Liver (tissue), 9 donors: ENCODE results near the gene MTMR10. TPM values are rescaled to one million over a fixed set of nuclear protein-coding genes. Genes with fewer than 3 reads are reported as not detected.

Experiments used
- DNase-seq: peaks from one replicate; pipeline ENCODE4 v3.0.0-alpha.2; 2017; ENCODE audit warnings: low spot score
- H3K27ac ChIP-seq, 2 donors: one replicate each; pipeline ENCODE4 v1.7.0; 2013; ENCODE audit warnings: inconsistent platforms in 2 of 2, low read length in 2 of 2, control low read depth in 1 of 2, low read depth in 1 of 2, mild to moderate bottlenecking in 1 of 2
- H3K27me3 ChIP-seq, 4 donors: one replicate each; pipeline versions ENCODE4 v1.6.1 to v1.7.0; 2013; ENCODE audit warnings: low read length in 3 of 4, inconsistent platforms in 1 of 4, mild to moderate bottlenecking in 1 of 4, moderate library complexity in 1 of 4; ENCODE audit not compliant: control insufficient read depth in 4 of 4, insufficient read depth in 4 of 4
- H3K36me3 ChIP-seq, 4 donors: one replicate each; pipeline versions ENCODE4 v1.6.1 to v1.7.0; 2013; ENCODE audit warnings: low read length in 3 of 4, mild to moderate bottlenecking in 3 of 4, low read depth in 1 of 4, moderate library complexity in 1 of 4; ENCODE audit not compliant: control insufficient read depth in 4 of 4, insufficient read depth in 3 of 4
- H3K4me1 ChIP-seq, 4 donors: one replicate each; pipeline versions ENCODE4 v1.6.1 to v1.7.0; 2013; ENCODE audit warnings: low read length in 3 of 4, mild to moderate bottlenecking in 3 of 4, moderate library complexity in 1 of 4; ENCODE audit not compliant: control insufficient read depth in 4 of 4, insufficient read depth in 4 of 4
- H3K4me3 ChIP-seq, 3 donors: one replicate each; pipeline versions ENCODE4 v1.6.1 to v1.7.0; 2013; ENCODE audit warnings: low read length in 3 of 3, control low read depth in 1 of 3, low read depth in 1 of 3, mild to moderate bottlenecking in 1 of 3
- H3K9ac ChIP-seq, 2 donors: one replicate each; pipeline ENCODE4 v1.7.0; 2013; ENCODE audit warnings: low read length in 2 of 2, mild to moderate bottlenecking in 2 of 2, moderate library complexity in 2 of 2, control low read depth in 1 of 2, low read depth in 1 of 2
- H3K9me3 ChIP-seq, 4 donors: one replicate each; pipeline versions ENCODE4 v1.6.1 to v1.7.0; 2013; ENCODE audit warnings: low read length in 3 of 4; ENCODE audit not compliant: control insufficient read depth in 4 of 4
- ATF3 ChIP-seq: IDR thresholded peaks from 2 replicates; pipeline ENCODE4 v1.6.1; 2016; ENCODE audit warnings: antibody characterized with exemption
- CTCF ChIP-seq: fragments of 150-350 bp; IDR thresholded peaks from 2 replicates; pipeline ENCODE4 v1.5.1; 2017; ENCODE audit warnings: improper control_type of control experiment, low read depth, low read length; ENCODE audit not compliant: missing input control
- EGR1 ChIP-seq, 2 donors: IDR thresholded peaks; 2 replicates each; pipeline ENCODE4 v1.6.1; 2016 to 2018; ENCODE audit warnings: antibody characterized with exemption in 2 of 2, low read depth in 2 of 2
- FOXA1 ChIP-seq: IDR thresholded peaks from 2 replicates; pipeline ENCODE4 v1.6.1; 2016; ENCODE audit warnings: antibody characterized with exemption
- FOXA2 ChIP-seq: IDR thresholded peaks from 2 replicates; pipeline ENCODE4 v1.6.1; 2016; ENCODE audit warnings: antibody characterized with exemption
- GABPA ChIP-seq, 2 donors: IDR thresholded peaks in 1 of 2; conservative IDR thresholded peaks in 1 of 2; 2 replicates each; pipeline ENCODE4 v1.6.1; 2016; ENCODE audit warnings: antibody characterized with exemption in 2 of 2, mild to moderate bottlenecking in 1 of 2, moderate library complexity in 1 of 2
- HNF4A ChIP-seq, 2 donors: conservative IDR thresholded peaks; 2 replicates each; pipeline ENCODE4 v1.6.1; 2016; ENCODE audit warnings: antibody characterized with exemption in 2 of 2, mild to moderate bottlenecking in 2 of 2
- HNF4G ChIP-seq: IDR thresholded peaks from 2 replicates; pipeline ENCODE4 v1.6.1; 2016; ENCODE audit warnings: antibody characterized with exemption
- JUND ChIP-seq, 2 donors: IDR thresholded peaks; 2 replicates each; pipeline ENCODE4 v1.6.1; 2016; ENCODE audit warnings: antibody characterized with exemption in 2 of 2
- MAX ChIP-seq: IDR thresholded peaks from 2 replicates; pipeline ENCODE4 v1.6.1; 2016; ENCODE audit warnings: antibody characterized with exemption
- NR2F2 ChIP-seq: IDR thresholded peaks from 2 replicates; pipeline ENCODE4 v1.6.1; 2016; ENCODE audit warnings: antibody characterized with exemption
- RAD21 ChIP-seq, 2 donors: IDR thresholded peaks; 2 replicates each; pipeline ENCODE4 v1.6.1; 2016; ENCODE audit warnings: antibody characterized with exemption in 2 of 2, mild to moderate bottlenecking in 2 of 2
- REST ChIP-seq: IDR thresholded peaks from 2 replicates; pipeline ENCODE4 v1.6.1; 2016; ENCODE audit warnings: antibody characterized with exemption, mild to moderate bottlenecking
- RXRA ChIP-seq, 2 donors: IDR thresholded peaks; 2 replicates each; pipeline ENCODE4 v1.6.1; 2017 to 2018; ENCODE audit warnings: antibody characterized with exemption in 2 of 2, mild to moderate bottlenecking in 1 of 2
- SP1 ChIP-seq: IDR thresholded peaks from 2 replicates; pipeline ENCODE4 v1.6.1; 2018; ENCODE audit warnings: antibody characterized with exemption, mild to moderate bottlenecking
- TAF1 ChIP-seq: conservative IDR thresholded peaks from 2 replicates; pipeline ENCODE4 v1.6.1; 2016; ENCODE audit warnings: antibody characterized with exemption, mild to moderate bottlenecking
- YY1 ChIP-seq: IDR thresholded peaks from 2 replicates; pipeline ENCODE4 v1.6.1; 2016; ENCODE audit warnings: antibody characterized with exemption, mild to moderate bottlenecking
- ZBTB33 ChIP-seq: IDR thresholded peaks from 2 replicates; pipeline ENCODE4 v1.6.1; 2016; ENCODE audit warnings: antibody characterized with exemption
- WGBS: extraction: QIAGEN DNeasy Blood & Tissue Kit; methylation state at CpG from one replicate; pipeline ENCODE4 v1.1.7; 2013; 5-methylcytosine and 5-hydroxymethylcytosine counted together
- polyA plus RNA-seq, 2 donors: library from polyadenylated mRNA; stranded (reverse) in 1 of 2; unstranded in 1 of 2; fragments of 200-250 nt in 1 of 2; fragments of >200 nt in 1 of 2; fragmentation: Nextera tagmentation in 1 of 2; extraction: Ambion mirVana in 1 of 2; gene quantifications; one replicate each; pipeline versions ENCODE4 v1.2.1 to v1.2.3, GENCODE V29; 2013 to 2015
- total RNA-seq, 2 donors: library from RNA; depleted of rRNA; stranded (reverse); fragments of >200 nt; gene quantifications; one replicate each; pipeline ENCODE4 v1.2.3, GENCODE V29; 2014
- donor health status: healthy.
- donor health status: healthy.
- donor health status: healthy.
- donor health status: healthy.
- donor health status: healthy.

Gene MTMR10
- total and polyA plus RNA-seq, 4 donors = 8.7 to 31.3 (median 13.6) TPM

- TF ChIP-seq YY1 (no peak), GABPA (IDR thresholded peaks at IDR 0.05 in 1 of 2, conservative IDR thresholded peaks at IDR 0.05 in 1 of 2) (no peak)
Measured at GRCh38 chr15:31020542-31020941, 29.1 kb upstream of the MTMR10 start (continued).

GRCh38 chr15:31019986-31020385 is 28.6 kb upstream of the MTMR10 start:
- H3K4me3 ChIP-seq = no peak overlapping the region
- no peaks in the 10 kb centered on the region for H3K36me3 ChIP-seq
- H3K4me1 ChIP-seq = peaks cover 0 to 2% (median 0%) of the 10 kb centered on the region in 4 donors
- no peaks in the 10 kb centered on the region for H3K27me3 ChIP-seq
- no peak for DNase-seq
- H3K9me3 ChIP-seq = no peaks in the 10 kb centered on the region
- no peak overlapping the region for H3K9ac ChIP-seq
- 92% methylated on average over 3 of the region's 3 CpGs for WGBS
- no peak for TF ChIP-seq NR2F2
- no peak for TF ChIP-seq TAF1
- TF ChIP-seq HNF4A (conservative IDR thresholded peaks at IDR 0.05) = no peak
- no peak for TF ChIP-seq RAD21 (IDR thresholded peaks at IDR 0.05)
- no peak for TF ChIP-seq ATF3
- no peak overlapping the region for H3K27ac ChIP-seq

GRCh38 chr15:31017311-31017710 is 25.9 kb upstream of the MTMR10 start:
- Histone ChIP-seq H3K36me3 (no peaks in the 10 kb centered on the region), H3K9me3 (peaks cover 0 to under 1% (median 0%) of the 10 kb centered on the region in 4 donors), H3K9ac (no peak overlapping the region), H3K4me3 (no peak overlapping the region), H3K4me1 (peaks cover 1 to 17% (median 12%) of the 10 kb centered on the region in 4 donors), H3K27ac (no peak overlapping the region), H3K27me3 (no peaks in the 10 kb centered on the region)
- whole genome bisulfite sequencing = 68% methylated on average over 1 of the region's 1 CpG
- no peak for DNase-seq
- no peak for TF ChIP-seq GABPA (IDR thresholded peaks at IDR 0.05 in 1 of 2, conservative IDR thresholded peaks at IDR 0.05 in 1 of 2)
- TF ChIP-seq RXRA (IDR thresholded peaks at IDR 0.05) = no peak

- WGBS = 88% methylated on average over 3 of the region's 3 CpGs
- H3K4me3 ChIP-seq = no peak overlapping the region
- H3K27me3 ChIP-seq = no peaks in the 10 kb centered on the region
- no peaks in the 10 kb centered on the region for H3K36me3 ChIP-seq
- no peak for TF ChIP-seq HNF4A (conservative IDR thresholded peaks at IDR 0.05)
- no peak for TF ChIP-seq MAX
- no peak for TF ChIP-seq JUND (IDR thresholded peaks at IDR 0.05)
- TF ChIP-seq RAD21 (IDR thresholded peaks at IDR 0.05) = no peak
- TF ChIP-seq REST = no peak
- TF ChIP-seq HNF4G = no peak
- no peak for TF ChIP-seq GABPA (IDR thresholded peaks at IDR 0.05 in 1 of 2, conservative IDR thresholded peaks at IDR 0.05 in 1 of 2)
- no peak for TF ChIP-seq YY1
- TF ChIP-seq FOXA1 = no peak
- no peak for TF ChIP-seq TAF1
- no peak for TF ChIP-seq CTCF
- no peak for TF ChIP-seq NR2F2
- TF ChIP-seq ZBTB33 = no peak
- TF ChIP-seq FOXA2 = no peak
- no peak for TF ChIP-seq SP1
- no peak for TF ChIP-seq EGR1 (IDR thresholded peaks at IDR 0.05; ENCODE audit: low read depth in 2 of 2)
- H3K9ac ChIP-seq = no peak overlapping the region
- peaks cover 1 to 17% (median 12%) of the 10 kb centered on the region in 4 donors for H3K4me1 ChIP-seq
- no peak overlapping the region for H3K27ac ChIP-seq
- no peak for DNase-seq
- peaks cover 0 to 3% (median 0%) of the 10 kb centered on the region in 4 donors for H3K9me3 ChIP-seq
Measured at GRCh38 chr15:31016446-31016915, 25.1 kb upstream of the MTMR10 start.
